ENCODE measurements around the gene BATF. TPM values are rescaled to one million over a fixed set of nuclear protein-coding genes. Genes with fewer than 3 reads are reported as not detected.

BATF gene
- total RNA-seq, 5 donors from 2014 or later (not counting 1 experiment from before 2014, with no cell fraction given) = 12.0 to 22.4 (median 19.2) TPM

- Mint-ChIP-seq H3K27ac (no peak overlapping the region), H3K4me1 (peaks cover 7 to 16% (median 11%) of the 10 kb centered on the region in 3 donors), H3K36me3 (no peaks in the 10 kb centered on the region), H3K9me3 (no peaks in the 10 kb centered on the region), H3K4me3 (no peak overlapping the region), H3K27me3 (no peaks in the 10 kb centered on the region)
- DNase-seq (no peak), ATAC-seq (replicated peaks in 1 of 4) (no peak)
- POLR2A ChIA-PET = interaction anchor here in 1 of 2 donors (0.5 kb wide), 1 partner anchor 15 kb away, joined by 4 read pairs; no protein-coding TSS in a partner anchor
- H3K36me3 ChIP-seq (ENCODE audit: control insufficient read depth in 2 of 2, extremely low read depth in 1 of 2, insufficient read depth in 1 of 2, low read length in 1 of 2) = no peaks in the 10 kb centered on the region
- WGBS (ENCODE audit: insufficient coverage) = 80% methylated on average over 4 of the region's 11 CpGs
- H3K4me3 ChIP-seq (ENCODE audit: control insufficient read depth in 1 of 2, extremely low read depth in 1 of 2, low read length in 1 of 2) = no peak overlapping the region
- no peak overlapping the region for H3K27ac ChIP-seq (ENCODE audit: low read length)
- CTCF ChIA-PET = no interaction called here
- H3K9me3 ChIP-seq = no peaks in the 10 kb centered on the region
- peaks cover 0 to 24% of the 10 kb centered on the region in 2 experiments for H3K4me1 ChIP-seq (ENCODE audit: control insufficient read depth in 1 of 2, extremely low read depth in 1 of 2, insufficient read depth in 2 of 2, low read length in 2 of 2)
- H3K27me3 ChIP-seq (replicated peaks in 1 of 2; ENCODE audit: control insufficient read depth in 2 of 2, extremely low read depth in 1 of 2, insufficient read depth in 2 of 2, low read length in 1 of 2) = no peaks in the 10 kb centered on the region
Observed at GRCh38 chr14:75497701-75498100, 24.6 kb upstream of the BATF start.

GRCh38 chr14:75499084-75499875 lies 23.0 kb upstream of the BATF start:
- POLR2A ChIA-PET = no interaction called here
- DNase-seq = no peak
- Mint-ChIP-seq H3K36me3 (no peaks in the 10 kb centered on the region), H3K4me1 (peaks cover 7 to 11% (median 11%) of the 10 kb centered on the region in 3 donors), H3K27me3 (no peaks in the 10 kb centered on the region), H3K9me3 (no peaks in the 10 kb centered on the region), H3K27ac (peak overlapping the region; percentile 16 to 66), H3K4me3 (no peak overlapping the region)
- Histone ChIP-seq H3K36me3 (ENCODE audit: control insufficient read depth in 2 of 2, extremely low read depth in 1 of 2, insufficient read depth in 1 of 2, low read length in 1 of 2) (no peaks in the 10 kb centered on the region), H3K4me3 (ENCODE audit: control insufficient read depth in 1 of 2, extremely low read depth in 1 of 2, low read length in 1 of 2) (no peak overlapping the region), H3K27ac (ENCODE audit: low read length) (no peak overlapping the region), H3K4me1 (ENCODE audit: control insufficient read depth in 1 of 2, extremely low read depth in 1 of 2, insufficient read depth in 2 of 2, low read length in 2 of 2) (peaks cover 0 to 24% of the 10 kb centered on the region in 2 experiments), H3K9me3 (no peaks in the 10 kb centered on the region), H3K27me3 (replicated peaks in 1 of 2; ENCODE audit: control insufficient read depth in 2 of 2, extremely low read depth in 1 of 2, insufficient read depth in 2 of 2, low read length in 1 of 2) (no peaks in the 10 kb centered on the region)
- 84% methylated on average over 9 of the region's 16 CpGs for WGBS (ENCODE audit: insufficient coverage)
- no peak for ATAC-seq (replicated peaks in 1 of 4)
- CTCF ChIA-PET = no interaction called here

GRCh38 chr14:75501080-75501479 lies 21.2 kb upstream of the BATF start:
- Histone ChIP-seq H3K9me3 (no peaks in the 10 kb centered on the region), H3K4me1 (ENCODE audit: control insufficient read depth in 1 of 2, extremely low read depth in 1 of 2, insufficient read depth in 2 of 2, low read length in 2 of 2) (peaks cover 0 to 24% of the 10 kb centered on the region in 2 experiments), H3K36me3 (ENCODE audit: control insufficient read depth in 2 of 2, extremely low read depth in 1 of 2, insufficient read depth in 1 of 2, low read length in 1 of 2) (no peaks in the 10 kb centered on the region), H3K4me3 (ENCODE audit: control insufficient read depth in 1 of 2, extremely low read depth in 1 of 2, low read length in 1 of 2) (no peak overlapping the region), H3K27ac (ENCODE audit: low read length) (no peak overlapping the region), H3K27me3 (replicated peaks in 1 of 2; ENCODE audit: control insufficient read depth in 2 of 2, extremely low read depth in 1 of 2, insufficient read depth in 2 of 2, low read length in 1 of 2) (no peaks in the 10 kb centered on the region)
- no peak overlapping the region for H3K4me3 Mint-ChIP-seq
- DNase-seq (no peak), ATAC-seq (replicated peaks in 1 of 4) (no peak)
- ChIA-PET CTCF (no interaction called here), POLR2A (no interaction called here)
- H3K9me3 Mint-ChIP-seq = peaks cover 0 to 5% (median 0%) of the 10 kb centered on the region in 3 donors
- H3K36me3 Mint-ChIP-seq = no peaks in the 10 kb centered on the region
- H3K27me3 Mint-ChIP-seq = no peaks in the 10 kb centered on the region
- 100% methylated on average over 1 of the region's 3 CpGs for WGBS (ENCODE audit: insufficient coverage)
- H3K4me1 Mint-ChIP-seq = peaks cover 7 to 11% (median 11%) of the 10 kb centered on the region in 3 donors
- no peak overlapping the region for H3K27ac Mint-ChIP-seq

GRCh38 chr14:75504411-75504810 lies 17.9 kb upstream of the BATF start:
- Histone ChIP-seq H3K36me3 (ENCODE audit: control insufficient read depth in 2 of 2, extremely low read depth in 1 of 2, insufficient read depth in 1 of 2, low read length in 1 of 2) (no peaks in the 10 kb centered on the region), H3K4me1 (ENCODE audit: control insufficient read depth in 1 of 2, extremely low read depth in 1 of 2, insufficient read depth in 2 of 2, low read length in 2 of 2) (peaks cover 0 to 3% of the 10 kb centered on the region in 2 experiments), H3K27me3 (replicated peaks in 1 of 2; ENCODE audit: control insufficient read depth in 2 of 2, extremely low read depth in 1 of 2, insufficient read depth in 2 of 2, low read length in 1 of 2) (no peaks in the 10 kb centered on the region), H3K9me3 (peaks cover 4% of the 10 kb centered on the region), H3K4me3 (ENCODE audit: control insufficient read depth in 1 of 2, extremely low read depth in 1 of 2, low read length in 1 of 2) (no peak overlapping the region), H3K27ac (ENCODE audit: low read length) (no peak overlapping the region)
- Mint-ChIP-seq H3K36me3 (no peaks in the 10 kb centered on the region), H3K27ac (no peak overlapping the region), H3K4me1 (no peaks in the 10 kb centered on the region), H3K9me3 (peaks cover 0 to 9% (median 2%) of the 10 kb centered on the region in 3 donors), H3K27me3 (no peaks in the 10 kb centered on the region), H3K4me3 (no peak overlapping the region)
- no CpG with 5 or more reads among the region's 1 CpG for WGBS (ENCODE audit: insufficient coverage)
- ATAC-seq (replicated peaks in 1 of 4) = no peak
- DNase-seq = no peak
- CTCF ChIA-PET = no interaction called here
- POLR2A ChIA-PET = no interaction called here

GRCh38 chr14:75506930-75507329 lies 15.3 kb upstream of the BATF start:
- no peak for ATAC-seq (replicated peaks in 1 of 4)
- Histone ChIP-seq H3K4me1 (ENCODE audit: control insufficient read depth in 1 of 2, extremely low read depth in 1 of 2, insufficient read depth in 2 of 2, low read length in 2 of 2) (no peaks in the 10 kb centered on the region), H3K27me3 (replicated peaks in 1 of 2; ENCODE audit: control insufficient read depth in 2 of 2, extremely low read depth in 1 of 2, insufficient read depth in 2 of 2, low read length in 1 of 2) (no peaks in the 10 kb centered on the region), H3K27ac (ENCODE audit: low read length) (no peak overlapping the region), H3K9me3 (peaks cover 10% of the 10 kb centered on the region), H3K36me3 (ENCODE audit: control insufficient read depth in 2 of 2, extremely low read depth in 1 of 2, insufficient read depth in 1 of 2, low read length in 1 of 2) (no peaks in the 10 kb centered on the region), H3K4me3 (ENCODE audit: control insufficient read depth in 1 of 2, extremely low read depth in 1 of 2, low read length in 1 of 2) (no peak overlapping the region)
- H3K27me3 Mint-ChIP-seq = no peaks in the 10 kb centered on the region
- ChIA-PET CTCF (no interaction called here), POLR2A (no interaction called here)
- H3K9me3 Mint-ChIP-seq = peaks cover 5 to 30% (median 14%) of the 10 kb centered on the region in 3 donors
- no CpG with 5 or more reads among the region's 1 CpG for WGBS (ENCODE audit: insufficient coverage)
- H3K36me3 Mint-ChIP-seq = peaks cover under 1% of the 10 kb centered on the region
- DNase-seq = no peak
- H3K4me3 Mint-ChIP-seq = no peak overlapping the region
- H3K4me1 Mint-ChIP-seq = no peaks in the 10 kb centered on the region
- no peak overlapping the region for H3K27ac Mint-ChIP-seq

- Mint-ChIP-seq H3K4me1 (peaks cover 12 to 20% (median 14%) of the 10 kb centered on the region in 3 donors), H3K9me3 (peaks cover 5 to 35% (median 18%) of the 10 kb centered on the region in 3 donors), H3K36me3 (peaks cover 5% of the 10 kb centered on the region), H3K4me3 (no peak overlapping the region), H3K27me3 (no peaks in the 10 kb centered on the region), H3K27ac (no peak overlapping the region)
- no peaks in the 10 kb centered on the region for H3K36me3 ChIP-seq (ENCODE audit: control insufficient read depth in 2 of 2, extremely low read depth in 1 of 2, insufficient read depth in 1 of 2, low read length in 1 of 2)
- H3K9me3 ChIP-seq = peaks cover 10% of the 10 kb centered on the region
- POLR2A ChIA-PET = no interaction called here
- CTCF ChIA-PET = no interaction called here
- H3K4me1 ChIP-seq (ENCODE audit: control insufficient read depth in 1 of 2, extremely low read depth in 1 of 2, insufficient read depth in 2 of 2, low read length in 2 of 2) = peaks cover under 1 to 18% of the 10 kb centered on the region in 2 experiments
- no CpG with 5 or more reads among the region's 1 CpG for WGBS (ENCODE audit: insufficient coverage)
- no peak for ATAC-seq (replicated peaks in 1 of 4)
- H3K27ac ChIP-seq (ENCODE audit: low read length) = no peak overlapping the region
- H3K27me3 ChIP-seq (replicated peaks in 1 of 2; ENCODE audit: control insufficient read depth in 2 of 2, extremely low read depth in 1 of 2, insufficient read depth in 2 of 2, low read length in 1 of 2) = no peaks in the 10 kb centered on the region
- H3K4me3 ChIP-seq (ENCODE audit: control insufficient read depth in 1 of 2, extremely low read depth in 1 of 2, low read length in 1 of 2) = no peak overlapping the region
- DNase-seq = no peak
Observed at GRCh38 chr14:75510547-75510946, 11.7 kb upstream of the BATF start.
